Fibroblast of pulmonary artery (primary cell): ENCODE data around the gene LGALS14.

Experiments
- DNase-seq: peaks from one replicate; pipeline ENCODE4 v3.0.0-alpha.2; 2010; ENCODE audit warnings: low read depth
- H3K4me3 ChIP-seq: replicated peaks from 2 replicates; pipeline ENCODE4 v1.5.1; 2011; ENCODE audit warnings: low read depth, mild to moderate bottlenecking, control low read depth, low read length, moderate library complexity
- TF ChIP-seq, protein P1 (sequence below): IDR thresholded peaks from 2 replicates; pipeline ENCODE4 v1.5.1; 2011; ENCODE audit warnings: mild to moderate bottlenecking, control low read depth, low read length, inconsistent platforms; ENCODE audit errors: missing control alignments

Gene LGALS14

DNA sequence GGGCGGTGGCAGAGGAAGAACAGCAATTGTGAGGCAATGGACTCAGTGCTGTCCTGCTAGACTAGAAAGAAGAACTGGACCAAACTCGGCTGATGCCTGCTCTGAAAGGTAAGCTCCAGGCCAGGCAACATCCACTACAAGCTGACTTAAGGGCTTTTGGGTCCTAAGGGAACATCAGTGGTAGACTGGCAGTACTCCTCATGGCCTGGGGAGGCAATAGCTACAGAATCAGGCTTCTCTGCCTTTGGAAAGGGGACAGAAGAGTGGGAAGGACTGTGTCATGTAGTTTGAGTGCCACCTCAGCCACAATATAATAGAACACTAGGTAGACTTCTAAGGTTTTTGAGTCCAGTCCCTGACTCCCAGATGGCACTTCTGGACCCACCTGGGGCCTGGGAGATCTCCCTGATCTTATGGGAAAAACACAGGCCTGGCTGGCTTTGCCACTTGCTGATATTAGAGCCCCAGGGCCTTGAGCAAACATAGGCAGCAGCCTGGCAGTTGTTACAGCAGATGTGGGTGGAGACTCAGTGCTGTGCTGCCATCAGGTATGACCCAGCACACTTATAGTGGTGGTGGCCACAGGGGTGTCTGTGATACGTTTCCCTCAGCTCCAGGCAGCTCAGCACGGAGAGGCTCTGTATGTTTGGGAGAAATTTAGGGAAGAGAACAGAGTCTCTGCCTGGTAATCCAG is 42.7 kb downstream of the LGALS14 start:
- no peak overlapping the region for H3K4me3 ChIP-seq
- DNase-seq, result no peak
- TF ChIP-seq, protein P1, sequence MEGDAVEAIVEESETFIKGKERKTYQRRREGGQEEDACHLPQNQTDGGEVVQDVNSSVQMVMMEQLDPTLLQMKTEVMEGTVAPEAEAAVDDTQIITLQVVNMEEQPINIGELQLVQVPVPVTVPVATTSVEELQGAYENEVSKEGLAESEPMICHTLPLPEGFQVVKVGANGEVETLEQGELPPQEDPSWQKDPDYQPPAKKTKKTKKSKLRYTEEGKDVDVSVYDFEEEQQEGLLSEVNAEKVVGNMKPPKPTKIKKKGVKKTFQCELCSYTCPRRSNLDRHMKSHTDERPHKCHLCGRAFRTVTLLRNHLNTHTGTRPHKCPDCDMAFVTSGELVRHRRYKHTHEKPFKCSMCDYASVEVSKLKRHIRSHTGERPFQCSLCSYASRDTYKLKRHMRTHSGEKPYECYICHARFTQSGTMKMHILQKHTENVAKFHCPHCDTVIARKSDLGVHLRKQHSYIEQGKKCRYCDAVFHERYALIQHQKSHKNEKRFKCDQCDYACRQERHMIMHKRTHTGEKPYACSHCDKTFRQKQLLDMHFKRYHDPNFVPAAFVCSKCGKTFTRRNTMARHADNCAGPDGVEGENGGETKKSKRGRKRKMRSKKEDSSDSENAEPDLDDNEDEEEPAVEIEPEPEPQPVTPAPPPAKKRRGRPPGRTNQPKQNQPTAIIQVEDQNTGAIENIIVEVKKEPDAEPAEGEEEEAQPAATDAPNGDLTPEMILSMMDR, result no peak

DNA sequence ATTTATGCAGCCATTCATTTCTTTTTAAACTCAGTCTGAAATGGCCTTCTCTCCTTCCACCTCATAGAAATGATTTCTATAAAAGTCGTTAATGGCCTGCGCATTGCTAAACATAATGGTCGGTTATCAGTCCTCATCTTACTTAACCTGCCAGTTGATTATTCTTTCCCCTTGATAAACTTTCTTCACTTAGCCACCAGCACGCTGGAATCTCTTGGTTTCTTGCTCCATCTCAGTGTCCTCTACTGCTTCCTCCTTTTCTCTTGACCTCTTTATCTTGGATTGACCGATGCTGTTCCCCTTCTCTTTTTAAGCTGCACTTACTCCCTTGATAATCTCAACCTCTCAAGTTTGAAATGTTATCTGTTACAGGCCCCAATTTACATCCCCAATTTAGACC is 45.7 kb downstream of the LGALS14 start:
- no peak for DNase-seq
- no peak overlapping the region for H3K4me3 ChIP-seq

DNA sequence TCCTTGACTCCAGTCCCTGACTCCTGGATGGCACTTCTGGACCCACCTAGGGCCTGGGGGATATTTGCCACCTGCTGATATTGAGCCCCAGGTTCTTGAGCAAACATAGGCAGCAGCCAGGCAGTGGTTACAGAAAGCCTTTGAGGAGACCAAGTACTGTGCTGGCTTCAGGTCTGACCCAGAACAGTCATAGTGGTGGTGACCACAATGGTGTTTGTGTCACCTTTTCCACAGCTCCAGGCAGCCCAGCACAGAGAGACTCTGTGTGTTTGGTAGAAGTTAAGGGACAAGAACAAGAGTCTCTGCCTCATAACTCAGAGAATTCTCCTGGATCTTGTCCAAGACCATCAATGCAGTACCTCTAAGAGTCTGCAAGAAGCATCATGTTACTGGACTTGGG is 48.1 kb downstream of the LGALS14 start:
- H3K4me3 ChIP-seq, result no peak overlapping the region
- no peak for DNase-seq
- TF ChIP-seq, protein P1, result no peak

More for the DNA sequence above, 45.7 kb downstream of the LGALS14 start:
- TF ChIP-seq, protein P1, result no peak

DNA sequence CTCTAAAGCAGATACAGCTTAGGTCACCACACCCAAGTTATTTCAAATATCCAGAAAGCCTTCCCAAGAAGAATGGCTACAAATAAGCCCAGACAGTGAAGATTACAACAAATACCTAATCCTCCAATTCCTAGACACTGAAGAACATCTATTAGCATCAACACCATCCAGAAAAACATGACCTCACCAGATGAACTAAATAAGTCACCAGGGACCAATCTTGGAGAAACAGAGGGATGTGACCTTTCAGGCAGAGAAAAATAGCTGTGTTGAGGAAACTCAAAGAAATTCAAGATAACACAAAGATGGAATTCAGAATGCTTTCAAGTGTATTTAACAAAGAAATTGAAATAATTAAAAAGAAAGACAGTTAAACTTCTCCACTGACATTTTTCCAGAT is 48.5 kb downstream of the LGALS14 start:
- TF ChIP-seq, protein P1, result no peak
- no peak for DNase-seq
- no peak overlapping the region for H3K4me3 ChIP-seq

DNA sequence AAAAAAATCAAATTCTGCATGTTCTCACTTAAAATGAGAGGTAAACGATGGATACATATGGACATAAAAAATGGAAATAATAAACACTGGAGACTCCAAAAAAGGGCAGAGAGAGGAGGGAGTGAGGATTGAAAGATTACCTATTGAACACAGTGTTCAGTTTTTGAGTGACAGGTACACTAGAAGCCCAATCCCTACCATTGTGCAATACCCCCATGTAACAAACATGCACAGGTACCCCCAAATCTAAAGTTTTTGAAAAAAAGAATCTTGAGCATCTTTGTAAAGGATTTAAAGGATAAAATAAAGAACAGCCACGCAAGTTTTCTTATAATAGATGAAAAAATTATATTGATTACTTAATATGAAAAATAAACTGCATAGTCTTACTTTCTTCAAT is 50.3 kb downstream of the LGALS14 start:
- TF ChIP-seq, protein P1, result no peak
- H3K4me3 ChIP-seq, result no peak overlapping the region
- DNase-seq, result no peak

DNA sequence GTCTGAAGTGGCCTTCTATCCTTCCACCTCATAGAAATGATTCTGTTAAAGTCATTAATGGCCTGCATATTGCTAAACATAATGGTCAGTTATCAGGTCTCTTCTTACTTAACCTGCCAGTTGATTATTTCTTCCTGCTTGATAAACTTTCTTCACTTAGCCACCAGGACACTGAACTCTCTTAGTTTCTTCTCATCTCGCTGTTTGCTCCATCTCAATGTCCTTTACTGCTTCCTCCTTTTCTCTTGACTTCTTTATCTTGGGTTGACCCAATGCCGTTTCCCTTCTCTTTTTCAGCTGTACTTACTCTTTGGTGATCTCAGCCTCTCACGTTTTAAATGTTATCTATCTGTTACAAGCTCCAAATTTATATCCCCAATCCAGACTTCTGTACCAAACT is 50.7 kb downstream of the LGALS14 start:
- no peak for DNase-seq
- H3K4me3 ChIP-seq, result no peak overlapping the region
- TF ChIP-seq, protein P1, result no peak
